GM19438 (cell line): ENCODE results near the gene OR2T5.
"Not testable (repeated sequence)": the region's sequence is repeated elsewhere in the genome, so short reads cannot be mapped to it uniquely, and the experiment has no call there.

Experiments
- ATAC-seq: cut with Tn5 transposase; IDR thresholded peaks from one replicate; pipeline ENCODE4 v1.9.1; 2021; ENCODE audit warnings: low read depth; ENCODE audit not compliant: unreplicated experiment

The OR2T5 gene

DNA sequence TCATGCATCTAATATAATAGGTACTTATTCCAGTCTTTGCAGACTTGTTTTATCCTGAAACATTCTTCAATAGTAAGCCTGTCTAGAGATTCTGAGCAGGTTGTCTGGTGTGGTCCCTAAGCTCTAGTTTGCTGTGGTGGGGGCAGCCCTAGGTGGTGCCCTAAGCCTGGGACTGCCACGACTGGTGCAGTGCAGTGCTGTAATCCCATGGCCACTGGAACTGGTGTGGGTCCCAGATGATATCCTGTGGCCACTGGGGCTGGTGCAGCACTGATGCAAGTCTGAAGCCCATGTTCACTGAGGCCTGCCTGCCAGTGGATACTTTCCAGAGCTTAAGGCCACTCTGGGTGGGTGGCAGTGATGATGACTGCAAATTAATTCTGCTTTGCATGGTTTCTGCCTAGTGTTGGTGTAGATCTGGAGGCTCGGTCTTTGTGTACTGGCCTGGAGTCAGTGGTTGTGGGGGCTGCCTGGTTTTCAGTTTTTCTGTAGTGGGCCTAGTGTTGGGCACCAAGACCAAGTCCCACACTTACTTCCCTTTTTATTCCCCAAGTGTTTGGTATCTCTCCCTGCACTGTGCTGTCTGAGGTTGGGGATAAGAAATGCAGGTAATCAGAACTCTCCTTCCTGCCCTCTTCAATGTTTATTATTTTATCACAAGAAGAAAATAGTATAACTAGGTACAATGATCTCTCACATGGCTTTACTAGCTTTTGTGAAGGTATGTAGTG lies 12.1 kb downstream of the OR2T5 start:
- ATAC-seq: not testable (repeated sequence)

DNA sequence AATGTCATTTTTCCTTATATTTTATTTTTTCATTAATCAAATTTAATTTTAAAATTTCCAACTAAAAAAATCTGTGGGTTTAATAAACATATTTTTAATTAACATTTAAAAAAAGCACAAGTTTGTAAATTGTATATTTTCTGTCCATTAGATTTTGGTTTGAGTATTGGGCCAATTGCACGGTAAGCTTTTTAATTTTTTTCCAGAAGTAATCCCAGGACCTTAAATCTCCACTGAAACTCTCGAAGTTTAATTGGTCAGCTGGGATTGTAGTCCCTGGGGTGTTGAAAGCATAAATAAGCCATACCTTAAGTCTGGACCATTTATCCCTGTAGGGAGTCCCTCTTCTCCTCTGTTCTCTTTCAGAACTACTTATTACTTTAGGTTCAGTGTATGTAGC lies 19.4 kb downstream of the OR2T5 start, which contains the start of gene OR2G6:
Gene OR2G6 (plus strand): TSS at position 301 of the 400 bp plus-strand sequence. CDS start 13,574 bp downstream, outside the sequence.
- ATAC-seq: not testable (repeated sequence)

DNA sequence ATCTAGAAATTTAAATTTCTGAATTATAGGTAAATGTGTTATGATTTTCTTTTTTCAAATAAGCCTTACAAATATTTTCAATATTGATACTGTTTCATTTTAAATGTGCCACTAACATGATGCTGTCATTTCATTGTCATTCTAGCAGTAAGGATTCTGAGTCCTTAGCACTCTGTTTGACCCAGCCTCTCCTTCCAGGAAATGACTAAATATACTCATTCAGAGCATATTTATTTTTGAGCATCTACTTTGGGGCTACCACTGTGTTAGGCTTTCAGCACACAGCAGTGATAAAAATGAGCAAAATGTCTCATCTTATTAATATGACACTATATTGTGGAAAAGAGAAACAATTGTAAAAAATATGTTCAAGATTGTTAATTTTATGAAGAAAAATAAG lies 21.8 kb downstream of the OR2T5 start:
- ATAC-seq: not testable (repeated sequence)

DNA sequence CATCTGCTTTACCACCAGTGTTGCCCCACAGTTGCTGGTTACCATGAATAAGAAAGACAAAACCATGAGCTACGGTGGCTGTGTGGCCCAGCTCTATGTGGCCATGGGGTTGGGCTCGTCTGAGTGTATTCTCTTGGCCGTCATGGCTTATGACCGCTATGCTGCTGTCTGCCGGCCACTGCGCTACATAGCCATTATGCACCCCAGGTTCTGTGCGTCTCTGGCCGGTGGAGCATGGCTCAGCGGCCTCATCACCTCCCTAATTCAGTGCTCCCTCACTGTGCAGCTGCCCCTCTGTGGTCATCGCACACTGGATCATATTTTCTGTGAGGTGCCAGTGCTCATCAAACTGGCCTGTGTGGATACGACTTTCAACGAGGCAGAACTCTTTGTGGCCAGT lies 33.5 kb downstream of the OR2T5 start:
- no peak for ATAC-seq

DNA sequence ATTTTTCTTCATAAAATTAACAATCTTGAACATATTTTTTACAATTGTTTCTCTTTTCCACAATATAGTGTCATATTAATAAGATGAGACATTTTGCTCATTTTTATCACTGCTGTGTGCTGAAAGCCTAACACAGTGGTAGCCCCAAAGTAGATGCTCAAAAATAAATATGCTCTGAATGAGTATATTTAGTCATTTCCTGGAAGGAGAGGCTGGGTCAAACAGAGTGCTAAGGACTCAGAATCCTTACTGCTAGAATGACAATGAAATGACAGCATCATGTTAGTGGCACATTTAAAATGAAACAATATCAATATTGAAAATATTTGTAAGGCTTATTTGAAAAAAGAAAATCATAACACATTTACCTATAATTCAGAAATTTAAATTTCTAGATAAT lies 49.1 kb downstream of the OR2T5 start:
- ATAC-seq: not testable (repeated sequence)
